Measurements from ENCODE around the gene FAR1. TPM values are rescaled to one million over a fixed set of nuclear protein-coding genes. Genes with fewer than 3 reads are reported as not detected.

The FAR1 gene
- total RNA-seq, 2 donors from 2014 or later = 16.7 to 22.7 TPM

- no peaks in the 10 kb centered on the region for H3K27me3 ChIP-seq
- H3K4me3 ChIP-seq = no peak overlapping the region
- TF ChIP-seq, protein P1, sequence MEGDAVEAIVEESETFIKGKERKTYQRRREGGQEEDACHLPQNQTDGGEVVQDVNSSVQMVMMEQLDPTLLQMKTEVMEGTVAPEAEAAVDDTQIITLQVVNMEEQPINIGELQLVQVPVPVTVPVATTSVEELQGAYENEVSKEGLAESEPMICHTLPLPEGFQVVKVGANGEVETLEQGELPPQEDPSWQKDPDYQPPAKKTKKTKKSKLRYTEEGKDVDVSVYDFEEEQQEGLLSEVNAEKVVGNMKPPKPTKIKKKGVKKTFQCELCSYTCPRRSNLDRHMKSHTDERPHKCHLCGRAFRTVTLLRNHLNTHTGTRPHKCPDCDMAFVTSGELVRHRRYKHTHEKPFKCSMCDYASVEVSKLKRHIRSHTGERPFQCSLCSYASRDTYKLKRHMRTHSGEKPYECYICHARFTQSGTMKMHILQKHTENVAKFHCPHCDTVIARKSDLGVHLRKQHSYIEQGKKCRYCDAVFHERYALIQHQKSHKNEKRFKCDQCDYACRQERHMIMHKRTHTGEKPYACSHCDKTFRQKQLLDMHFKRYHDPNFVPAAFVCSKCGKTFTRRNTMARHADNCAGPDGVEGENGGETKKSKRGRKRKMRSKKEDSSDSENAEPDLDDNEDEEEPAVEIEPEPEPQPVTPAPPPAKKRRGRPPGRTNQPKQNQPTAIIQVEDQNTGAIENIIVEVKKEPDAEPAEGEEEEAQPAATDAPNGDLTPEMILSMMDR (IDR thresholded peaks at IDR 0.05) = no peak
- no peaks in the 10 kb centered on the region for H3K36me3 ChIP-seq
- H3K9me3 ChIP-seq = no peaks in the 10 kb centered on the region
- DNase-seq (ENCODE audit: low spot score) = no peak
- no peaks in the 10 kb centered on the region for H3K4me1 ChIP-seq
- H3K27ac ChIP-seq = no peak overlapping the region
These were observed 91.6 kb downstream of the FAR1 start for GRCh38 chr11:13760115-13760514.

DNA sequence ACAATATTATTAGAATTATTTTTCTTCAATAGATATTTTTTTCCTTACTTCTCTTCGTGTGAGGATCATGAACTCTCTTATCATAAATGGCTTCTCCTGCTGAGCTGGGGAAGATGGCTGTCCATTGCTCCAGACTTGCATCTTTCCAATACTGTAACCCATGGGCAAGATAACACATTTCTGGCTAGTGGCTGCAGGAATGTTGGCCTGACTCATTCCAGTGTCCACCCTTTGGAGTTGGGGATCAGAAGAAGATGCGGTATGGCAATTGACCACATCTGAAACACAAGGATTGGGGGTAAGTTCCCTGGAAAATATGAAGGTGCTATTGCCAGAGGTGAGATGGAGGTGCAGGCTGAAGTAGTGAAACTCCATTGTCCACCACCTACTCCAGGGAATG lies 92.8 kb downstream of the FAR1 start:
- Histone ChIP-seq H3K4me1 (no peaks in the 10 kb centered on the region), H3K4me3 (no peak overlapping the region), H3K27ac (no peak overlapping the region), H3K9me3 (no peaks in the 10 kb centered on the region), H3K27me3 (no peaks in the 10 kb centered on the region), H3K36me3 (no peaks in the 10 kb centered on the region)
- DNase-seq (ENCODE audit: low spot score) = no peak
- TF ChIP-seq, protein P1 (IDR thresholded peaks at IDR 0.05) = no peak

GRCh38 chr11:13761716-13762115 lies 93.2 kb downstream of the FAR1 start:
- TF ChIP-seq, protein P1 (IDR thresholded peaks at IDR 0.05) = no peak
- Histone ChIP-seq H3K4me3 (no peak overlapping the region), H3K27me3 (no peaks in the 10 kb centered on the region), H3K27ac (no peak overlapping the region), H3K36me3 (no peaks in the 10 kb centered on the region), H3K4me1 (no peaks in the 10 kb centered on the region), H3K9me3 (no peaks in the 10 kb centered on the region)
- no peak for DNase-seq (ENCODE audit: low spot score)

GRCh38 chr11:13762718-13763117 lies 94.2 kb downstream of the FAR1 start:
- H3K4me1 ChIP-seq = no peaks in the 10 kb centered on the region
- no peak overlapping the region for H3K4me3 ChIP-seq
- TF ChIP-seq, protein P1 (IDR thresholded peaks at IDR 0.05) = no peak
- no peaks in the 10 kb centered on the region for H3K9me3 ChIP-seq
- DNase-seq (ENCODE audit: low spot score) = no peak
- no peak overlapping the region for H3K27ac ChIP-seq
- no peaks in the 10 kb centered on the region for H3K27me3 ChIP-seq
- H3K36me3 ChIP-seq = no peaks in the 10 kb centered on the region

- Histone ChIP-seq H3K27me3 (no peaks in the 10 kb centered on the region), H3K4me1 (no peaks in the 10 kb centered on the region), H3K27ac (no peak overlapping the region), H3K9me3 (no peaks in the 10 kb centered on the region), H3K4me3 (no peak overlapping the region), H3K36me3 (no peaks in the 10 kb centered on the region)
- TF ChIP-seq, protein P1 (IDR thresholded peaks at IDR 0.05) = no peak
- DNase-seq (ENCODE audit: low spot score) = no peak
These were observed 94.9 kb downstream of the FAR1 start for GRCh38 chr11:13763341-13763740.

- DNase-seq (ENCODE audit: low spot score) = no peak
- Histone ChIP-seq H3K4me1 (no peaks in the 10 kb centered on the region), H3K9me3 (no peaks in the 10 kb centered on the region), H3K27me3 (no peaks in the 10 kb centered on the region), H3K36me3 (no peaks in the 10 kb centered on the region), H3K27ac (no peak overlapping the region), H3K4me3 (no peak overlapping the region)
- TF ChIP-seq, protein P1 (IDR thresholded peaks at IDR 0.05) = no peak
These were observed 97.4 kb downstream of the FAR1 start for GRCh38 chr11:13765886-13766285.

All from right atrium auricular region (tissue), 2 donors.